SK-N-SH treated with all-trans-retinoic acid at 6 μM for 48 hours (cell line): ENCODE data around the gene CREBBP.

ENCODE experiments used
- ATAC-seq: fragments of 200-7000 bp; cut with Tn5 transposase; 3 replicates; pipeline ENCODE4 v1.9.1; 2020; ENCODE audit warnings: mild to moderate bottlenecking, moderate library complexity
- ARNTL ChIP-seq: fragments of 450-650 bp; formaldehyde crosslinking; IDR thresholded peaks from 2 replicates; pipeline ENCODE4 v1.5.0; 2020; ENCODE audit warnings: low read depth, mild to moderate bottlenecking, moderate library complexity, borderline replicate concordance
- BACH2 ChIP-seq: fragments of 250-450 bp; sonication (Bioruptor Pico); IDR thresholded peaks from 2 replicates; pipeline ENCODE4 v1.9.0; 2021; ENCODE audit warnings: mild to moderate bottlenecking, borderline replicate concordance
- CSDC2 ChIP-seq: fragments of 250-450 bp; sonication (Bioruptor Pico); IDR thresholded peaks from 2 replicates; pipeline ENCODE4 v1.5.0; 2020; ENCODE audit warnings: mild to moderate bottlenecking, moderate library complexity
- ESRRG ChIP-seq: fragments of 250-450 bp; sonication (Bioruptor Pico); IDR thresholded peaks from 2 replicates; pipeline ENCODE4 v1.6.1; 2021; ENCODE audit warnings: mild to moderate bottlenecking
- GLIS3 ChIP-seq: fragments of 250-450 bp; sonication (Bioruptor Pico); IDR thresholded peaks from 2 replicates; pipeline ENCODE4 v1.5.0; 2020; ENCODE audit warnings: mild to moderate bottlenecking, moderate library complexity
- ISL1 ChIP-seq: fragments of 250-450 bp; sonication (Bioruptor Pico); IDR thresholded peaks from 2 replicates; pipeline ENCODE4 v2.1.2; 2022; ENCODE audit warnings: mild to moderate bottlenecking, moderate library complexity
- OSR1 ChIP-seq: fragments of 250-450 bp; sonication (Bioruptor Pico); IDR thresholded peaks from 2 replicates; pipeline ENCODE4 v1.8.0; 2022; ENCODE audit warnings: moderate library complexity, mild to moderate bottlenecking, inconsistent platforms
- PPARA ChIP-seq: fragments of 250-450 bp; sonication (Bioruptor Pico); IDR thresholded peaks from 2 replicates; pipeline ENCODE4 v1.5.0; 2020; ENCODE audit warnings: mild to moderate bottlenecking, borderline replicate concordance
- RARB ChIP-seq: fragments of 250-450 bp; sonication (Bioruptor Pico); IDR thresholded peaks from 2 replicates; pipeline ENCODE4 v1.8.0; 2021; ENCODE audit warnings: mild to moderate bottlenecking, moderate library complexity
- SNAI2 ChIP-seq: fragments of 250-450 bp; sonication (Bioruptor Pico); IDR thresholded peaks from 2 replicates; pipeline ENCODE4 v1.5.0; 2020; ENCODE audit warnings: mild to moderate bottlenecking, moderate library complexity
- TCF4 ChIP-seq: fragments of 250-450 bp; sonication (Bioruptor Pico); IDR thresholded peaks from 2 replicates; pipeline ENCODE4 v1.8.0; 2021; ENCODE audit warnings: mild to moderate bottlenecking, moderate library complexity, borderline replicate concordance
- TOX ChIP-seq: fragments of 250-450 bp; sonication (Bioruptor Pico); IDR thresholded peaks from 2 replicates; pipeline ENCODE4 v1.8.0; 2021; ENCODE audit warnings: mild to moderate bottlenecking, moderate library complexity, borderline replicate concordance
- ZC3H10 ChIP-seq: fragments of 250-450 bp; sonication (Bioruptor Pico); IDR thresholded peaks from 2 replicates; pipeline ENCODE4 v1.5.1; 2021; ENCODE audit warnings: mild to moderate bottlenecking, moderate library complexity
- ZFP3 ChIP-seq: fragments of 250-450 bp; sonication (Bioruptor Pico); IDR thresholded peaks from 2 replicates; pipeline ENCODE4 v1.5.0; 2020; ENCODE audit warnings: mild to moderate bottlenecking, moderate library complexity
- ZFP30 ChIP-seq: fragments of 450-650 bp; formaldehyde crosslinking; IDR thresholded peaks from 2 replicates; pipeline ENCODE4 v1.5.0; 2022; ENCODE audit warnings: mild to moderate bottlenecking, moderate library complexity
- ZNF565 ChIP-seq: fragments of 450-650 bp; formaldehyde crosslinking; conservative IDR thresholded peaks from 2 replicates; pipeline ENCODE4 v1.5.0; 2020; ENCODE audit warnings: low read depth, mild to moderate bottlenecking, moderate library complexity
- ZNF70 ChIP-seq: fragments of 450-650 bp; formaldehyde crosslinking; IDR thresholded peaks from 2 replicates; pipeline ENCODE4 v1.5.0; 2020; ENCODE audit warnings: mild to moderate bottlenecking, moderate library complexity
- ZNF8 ChIP-seq: fragments of 450-650 bp; formaldehyde crosslinking; IDR thresholded peaks from 2 replicates; pipeline ENCODE4 v1.5.0; 2020; ENCODE audit warnings: mild to moderate bottlenecking, moderate library complexity
- TF ChIP-seq, protein P1 (sequence below): fragments of 250-450 bp; sonication (Bioruptor Pico); IDR thresholded peaks from 2 replicates; pipeline ENCODE4 v1.8.0; 2020; ENCODE audit warnings: mild to moderate bottlenecking, moderate library complexity, borderline replicate concordance
- TF ChIP-seq, protein P2 (sequence below): fragments of 250-450 bp; sonication (Bioruptor Pico); IDR thresholded peaks from 2 replicates; pipeline ENCODE4 v1.5.1; 2020; ENCODE audit warnings: low read depth, mild to moderate bottlenecking, moderate library complexity
- TF ChIP-seq, protein P3 (sequence below): fragments of 250-450 bp; sonication (Bioruptor Pico); IDR thresholded peaks from 2 replicates; pipeline ENCODE4 v1.5.1; 2021; ENCODE audit warnings: mild to moderate bottlenecking, moderate library complexity
- TF ChIP-seq, protein P4 (sequence below): fragments of 250-450 bp; sonication (Bioruptor Pico); IDR thresholded peaks from 2 replicates; pipeline ENCODE4 v1.8.0; 2021; ENCODE audit warnings: low read depth, mild to moderate bottlenecking, moderate library complexity, borderline replicate concordance

CREBBP gene

DNA sequence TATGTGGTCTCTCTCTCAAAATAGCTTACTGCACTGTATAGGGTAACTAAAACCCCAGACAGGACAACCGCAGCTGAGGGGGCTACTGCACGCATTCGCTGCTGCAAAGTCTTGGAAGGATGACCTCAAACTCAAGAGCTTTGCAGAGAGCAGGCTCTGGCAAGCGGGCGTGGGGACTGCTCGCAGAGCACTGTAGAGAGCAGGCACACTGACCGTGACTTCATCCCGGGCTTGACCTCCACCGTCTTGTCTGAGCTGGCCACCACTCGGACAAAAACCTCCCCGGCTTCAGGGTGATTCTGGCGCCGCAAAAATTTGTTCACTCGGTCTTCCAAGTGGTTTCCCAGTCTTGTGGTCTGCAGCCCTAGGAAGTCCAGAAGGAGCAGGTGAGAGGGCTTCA, 140.3 kb downstream of the CREBBP start:
- ATAC-seq: no peak
- no peak for TF ChIP-seq ESRRG (CRISPR knock-in tag)

DNA sequence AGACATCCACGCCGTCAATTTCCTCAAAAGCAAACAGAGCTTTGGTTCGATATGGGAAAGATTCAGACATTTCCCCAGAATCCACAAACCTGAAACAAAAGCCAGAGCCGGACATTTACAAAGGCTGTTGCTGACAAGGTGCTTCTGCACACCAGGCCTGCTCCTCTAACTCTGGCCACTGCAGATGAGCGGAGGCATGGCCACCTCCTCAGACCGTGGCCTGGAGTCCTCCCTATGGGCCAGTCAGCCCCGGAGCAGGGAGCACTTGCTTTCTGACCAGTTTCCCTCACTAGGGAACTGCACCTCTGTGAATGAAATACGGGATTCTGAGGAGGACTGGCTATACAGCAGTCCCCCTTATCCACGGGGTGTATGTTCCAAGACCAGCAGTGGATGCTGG, 140.9 kb downstream of the CREBBP start:
- TF ChIP-seq, protein P1, sequence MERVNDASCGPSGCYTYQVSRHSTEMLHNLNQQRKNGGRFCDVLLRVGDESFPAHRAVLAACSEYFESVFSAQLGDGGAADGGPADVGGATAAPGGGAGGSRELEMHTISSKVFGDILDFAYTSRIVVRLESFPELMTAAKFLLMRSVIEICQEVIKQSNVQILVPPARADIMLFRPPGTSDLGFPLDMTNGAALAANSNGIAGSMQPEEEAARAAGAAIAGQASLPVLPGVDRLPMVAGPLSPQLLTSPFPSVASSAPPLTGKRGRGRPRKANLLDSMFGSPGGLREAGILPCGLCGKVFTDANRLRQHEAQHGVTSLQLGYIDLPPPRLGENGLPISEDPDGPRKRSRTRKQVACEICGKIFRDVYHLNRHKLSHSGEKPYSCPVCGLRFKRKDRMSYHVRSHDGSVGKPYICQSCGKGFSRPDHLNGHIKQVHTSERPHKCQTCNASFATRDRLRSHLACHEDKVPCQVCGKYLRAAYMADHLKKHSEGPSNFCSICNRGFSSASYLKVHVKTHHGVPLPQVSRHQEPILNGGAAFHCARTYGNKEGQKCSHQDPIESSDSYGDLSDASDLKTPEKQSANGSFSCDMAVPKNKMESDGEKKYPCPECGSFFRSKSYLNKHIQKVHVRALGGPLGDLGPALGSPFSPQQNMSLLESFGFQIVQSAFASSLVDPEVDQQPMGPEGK: no peak
- no peak for TF ChIP-seq ZNF8
- TF ChIP-seq ZC3H10: no peak
- TF ChIP-seq ARNTL (CRISPR knock-in tag): no peak
- no peak for TF ChIP-seq TCF4 (CRISPR knock-in tag)
- TF ChIP-seq SNAI2 (CRISPR knock-in tag): no peak
- no peak for TF ChIP-seq TOX (CRISPR knock-in tag)
- no peak for TF ChIP-seq ZNF565 (CRISPR knock-in tag)
- no peak for TF ChIP-seq ZNF70 (CRISPR knock-in tag)
- no peak for TF ChIP-seq BACH2 (CRISPR knock-in tag)
- no peak for TF ChIP-seq GLIS3 (CRISPR knock-in tag)
- TF ChIP-seq ZFP30 (CRISPR knock-in tag): no peak
- ATAC-seq: no peak

DNA sequence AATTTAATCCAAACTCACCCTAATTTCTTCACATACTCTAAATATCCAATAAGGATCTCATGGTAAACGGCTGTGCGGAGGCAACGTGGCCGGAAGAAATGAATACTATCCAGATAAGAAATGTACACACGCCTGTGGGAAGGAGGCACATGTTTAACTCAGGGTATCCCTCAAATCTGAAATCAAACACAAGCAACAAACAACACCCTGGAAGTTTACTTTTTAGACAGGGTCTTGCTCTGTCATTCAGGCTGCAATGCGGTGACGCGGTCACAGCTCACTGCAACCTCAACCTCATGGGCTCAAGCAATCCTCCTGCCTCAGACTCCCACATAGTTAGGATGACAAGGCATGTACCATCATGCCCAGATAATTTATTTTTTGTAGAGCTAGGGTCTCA, 142.0 kb downstream of the CREBBP start:
- no peak for TF ChIP-seq RARB
- TF ChIP-seq ISL1 (CRISPR knock-in tag): no peak
- no peak for TF ChIP-seq BACH2 (CRISPR knock-in tag)
- no peak for TF ChIP-seq ZFP30 (CRISPR knock-in tag)
- no peak for TF ChIP-seq ZFP3 (CRISPR knock-in tag)
- TF ChIP-seq, protein P1: no peak
- TF ChIP-seq ZNF70 (CRISPR knock-in tag): no peak
- TF ChIP-seq, protein P2, sequence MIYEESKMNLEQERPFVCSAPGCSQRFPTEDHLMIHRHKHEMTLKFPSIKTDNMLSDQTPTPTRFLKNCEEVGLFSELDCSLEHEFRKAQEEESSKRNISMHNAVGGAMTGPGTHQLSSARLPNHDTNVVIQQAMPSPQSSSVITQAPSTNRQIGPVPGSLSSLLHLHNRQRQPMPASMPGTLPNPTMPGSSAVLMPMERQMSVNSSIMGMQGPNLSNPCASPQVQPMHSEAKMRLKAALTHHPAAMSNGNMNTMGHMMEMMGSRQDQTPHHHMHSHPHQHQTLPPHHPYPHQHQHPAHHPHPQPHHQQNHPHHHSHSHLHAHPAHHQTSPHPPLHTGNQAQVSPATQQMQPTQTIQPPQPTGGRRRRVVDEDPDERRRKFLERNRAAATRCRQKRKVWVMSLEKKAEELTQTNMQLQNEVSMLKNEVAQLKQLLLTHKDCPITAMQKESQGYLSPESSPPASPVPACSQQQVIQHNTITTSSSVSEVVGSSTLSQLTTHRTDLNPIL: no peak
- no peak for TF ChIP-seq ARNTL (CRISPR knock-in tag)
- TF ChIP-seq OSR1 (CRISPR knock-in tag): no peak
- no peak for TF ChIP-seq CSDC2
- TF ChIP-seq ZNF565 (CRISPR knock-in tag): no peak
- no peak for TF ChIP-seq ZNF8
- TF ChIP-seq PPARA (CRISPR knock-in tag): no peak
- no peak for TF ChIP-seq TOX (CRISPR knock-in tag)
- TF ChIP-seq, protein P3, sequence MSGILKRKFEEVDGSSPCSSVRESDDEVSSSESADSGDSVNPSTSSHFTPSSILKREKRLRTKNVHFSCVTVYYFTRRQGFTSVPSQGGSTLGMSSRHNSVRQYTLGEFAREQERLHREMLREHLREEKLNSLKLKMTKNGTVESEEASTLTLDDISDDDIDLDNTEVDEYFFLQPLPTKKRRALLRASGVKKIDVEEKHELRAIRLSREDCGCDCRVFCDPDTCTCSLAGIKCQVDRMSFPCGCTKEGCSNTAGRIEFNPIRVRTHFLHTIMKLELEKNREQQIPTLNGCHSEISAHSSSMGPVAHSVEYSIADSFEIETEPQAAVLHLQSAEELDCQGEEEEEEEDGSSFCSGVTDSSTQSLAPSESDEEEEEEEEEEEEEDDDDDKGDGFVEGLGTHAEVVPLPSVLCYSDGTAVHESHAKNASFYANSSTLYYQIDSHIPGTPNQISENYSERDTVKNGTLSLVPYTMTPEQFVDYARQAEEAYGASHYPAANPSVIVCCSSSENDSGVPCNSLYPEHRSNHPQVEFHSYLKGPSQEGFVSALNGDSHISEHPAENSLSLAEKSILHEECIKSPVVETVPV (CRISPR knock-in tag): no peak
- ATAC-seq: no peak

DNA sequence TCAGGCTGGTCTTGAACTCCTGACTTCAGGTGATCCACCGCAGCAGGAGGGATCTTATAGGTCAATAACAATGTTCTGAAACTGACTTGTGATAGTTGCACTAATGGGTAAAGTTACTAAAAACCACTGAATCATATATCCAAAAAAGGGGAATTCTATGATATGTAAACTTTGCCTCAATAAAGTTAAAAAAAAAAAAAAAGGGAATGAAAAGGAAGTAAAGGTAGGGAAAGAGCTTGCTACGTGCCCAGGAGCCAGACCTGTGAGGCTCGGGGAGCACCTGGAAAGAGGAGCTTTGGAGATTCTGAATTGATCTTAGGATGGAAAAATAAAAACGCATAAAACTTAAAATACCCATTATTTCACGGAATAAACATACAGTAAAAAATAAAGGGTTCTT, 142.4 kb downstream of the CREBBP start:
- no peak for ATAC-seq
- TF ChIP-seq SNAI2 (CRISPR knock-in tag): no peak
- TF ChIP-seq, protein P3 (CRISPR knock-in tag): no peak
- TF ChIP-seq ZFP3 (CRISPR knock-in tag): no peak
- TF ChIP-seq, protein P4, sequence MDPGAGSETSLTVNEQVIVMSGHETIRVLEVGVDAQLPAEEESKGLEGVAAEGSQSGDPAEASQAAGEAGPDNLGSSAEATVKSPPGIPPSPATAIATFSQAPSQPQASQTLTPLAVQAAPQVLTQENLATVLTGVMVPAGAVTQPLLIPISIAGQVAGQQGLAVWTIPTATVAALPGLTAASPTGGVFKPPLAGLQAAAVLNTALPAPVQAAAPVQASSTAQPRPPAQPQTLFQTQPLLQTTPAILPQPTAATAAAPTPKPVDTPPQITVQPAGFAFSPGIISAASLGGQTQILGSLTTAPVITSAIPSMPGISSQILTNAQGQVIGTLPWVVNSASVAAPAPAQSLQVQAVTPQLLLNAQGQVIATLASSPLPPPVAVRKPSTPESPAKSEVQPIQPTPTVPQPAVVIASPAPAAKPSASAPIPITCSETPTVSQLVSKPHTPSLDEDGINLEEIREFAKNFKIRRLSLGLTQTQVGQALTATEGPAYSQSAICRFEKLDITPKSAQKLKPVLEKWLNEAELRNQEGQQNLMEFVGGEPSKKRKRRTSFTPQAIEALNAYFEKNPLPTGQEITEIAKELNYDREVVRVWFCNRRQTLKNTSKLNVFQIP (CRISPR knock-in tag): no peak
- TF ChIP-seq ZNF8: no peak
- TF ChIP-seq, protein P2: no peak
- no peak for TF ChIP-seq ZNF565 (CRISPR knock-in tag)
- no peak for TF ChIP-seq ISL1 (CRISPR knock-in tag)
- TF ChIP-seq, protein P1: no peak
